Sigmoid colon (tissue), 4 donors: Measurements from ENCODE around the gene PCLO.

ENCODE experiments used
- CTCF ChIP-seq, 4 experiments: fragments of 450-650 bp in 3 of 4; fragments of 200-600 bp in 1 of 4; IDR thresholded peaks; one replicate each; pipeline ENCODE4 v1.5.1; 2016 to 2019; ENCODE audit warnings: antibody characterized with exemption in 4 of 4, mild to moderate bottlenecking in 3 of 4, moderate library complexity in 2 of 4
- EP300 ChIP-seq, 4 donors: sonication (generic); formaldehyde crosslinking; IDR thresholded peaks; one replicate each; pipeline ENCODE4 v1.6.1; 2017; ENCODE audit warnings: antibody characterized with exemption in 4 of 4
- POLR2A ChIP-seq, 2 donors: fragments of 450-650 bp; IDR thresholded peaks; one replicate each; pipeline ENCODE4 v1.6.1; 2016; ENCODE audit warnings: antibody characterized with exemption in 2 of 2, mild to moderate bottlenecking in 2 of 2, moderate library complexity in 2 of 2
- POLR2AphosphoS5 ChIP-seq, 4 donors: sonication (generic); formaldehyde crosslinking; IDR thresholded peaks; one replicate each; pipeline ENCODE4 v1.6.1; 2017; ENCODE audit warnings: antibody characterized with exemption in 4 of 4

GRCh38 chr7:82741493-82741892 lies 421.2 kb downstream of the PCLO start:
- TF ChIP-seq POLR2AphosphoS5 (IDR thresholded peaks at IDR 0.05) (no peak), POLR2A (IDR thresholded peaks at IDR 0.05) (no peak), CTCF (IDR thresholded peaks at IDR 0.05) (no peak), EP300 (IDR thresholded peaks at IDR 0.05) (no peak)
